ENCODE measurements around the gene PTK7.
"Not testable (repeated sequence)": the region's sequence is repeated elsewhere in the genome, so short reads cannot be mapped to it uniquely, and the experiment has no call there.

GRCh38 chr6:43081922-43082321 is 5.8 kb downstream of the PTK7 start:
- TF ChIP-seq CTCF (conservative IDR thresholded peaks at IDR 0.05; ENCODE audit: low read length); EZH2phosphoT487 (IDR thresholded peaks at IDR 0.05; ENCODE audit: borderline replicate concordance): not testable (repeated sequence)
